Liver (tissue), 3 donors: ENCODE measurements around the gene MASP2.

Experiments used
- ATF3 ChIP-seq: IDR thresholded peaks from 2 replicates; pipeline ENCODE4 v1.6.1; 2016; ENCODE audit warnings: antibody characterized with exemption
- CTCF ChIP-seq: fragments of 150-350 bp; IDR thresholded peaks from 2 replicates; pipeline ENCODE4 v1.5.1; 2017; ENCODE audit warnings: improper control_type of control experiment, low read depth, low read length; ENCODE audit not compliant: missing input control
- JUND ChIP-seq, 2 donors: IDR thresholded peaks; 2 replicates each; pipeline ENCODE4 v1.6.1; 2016; ENCODE audit warnings: antibody characterized with exemption in 2 of 2
- MAX ChIP-seq: IDR thresholded peaks from 2 replicates; pipeline ENCODE4 v1.6.1; 2016; ENCODE audit warnings: antibody characterized with exemption
- RAD21 ChIP-seq, 2 donors: IDR thresholded peaks; 2 replicates each; pipeline ENCODE4 v1.6.1; 2016; ENCODE audit warnings: antibody characterized with exemption in 2 of 2, mild to moderate bottlenecking in 2 of 2
- SP1 ChIP-seq: IDR thresholded peaks from 2 replicates; pipeline ENCODE4 v1.6.1; 2018; ENCODE audit warnings: antibody characterized with exemption, mild to moderate bottlenecking
- TAF1 ChIP-seq: conservative IDR thresholded peaks from 2 replicates; pipeline ENCODE4 v1.6.1; 2016; ENCODE audit warnings: antibody characterized with exemption, mild to moderate bottlenecking
- YY1 ChIP-seq: IDR thresholded peaks from 2 replicates; pipeline ENCODE4 v1.6.1; 2016; ENCODE audit warnings: antibody characterized with exemption, mild to moderate bottlenecking
- donor health status: healthy.
- donor health status: healthy.

GRCh38 chr1:10979483-10979920, 67.5 kb downstream of the MASP2 start:
- TF ChIP-seq CTCF (no peak), MAX (no peak), SP1 (no peak), RAD21 (IDR thresholded peaks at IDR 0.05) (no peak), YY1 (no peak), JUND (IDR thresholded peaks at IDR 0.05) (no peak), ATF3 (no peak), TAF1 (no peak)
